ENCODE measurements around the gene OR56B1. TPM values are rescaled to one million over a fixed set of nuclear protein-coding genes. Genes with fewer than 3 reads are reported as not detected.
"Not testable (repeated sequence)": the region's sequence is repeated elsewhere in the genome, so short reads cannot be mapped to it uniquely, and the experiment has no call there.

The OR56B1 gene
- total RNA-seq (ENCODE audit: insufficient read depth, low replicate concordance) = not detected

DNA sequence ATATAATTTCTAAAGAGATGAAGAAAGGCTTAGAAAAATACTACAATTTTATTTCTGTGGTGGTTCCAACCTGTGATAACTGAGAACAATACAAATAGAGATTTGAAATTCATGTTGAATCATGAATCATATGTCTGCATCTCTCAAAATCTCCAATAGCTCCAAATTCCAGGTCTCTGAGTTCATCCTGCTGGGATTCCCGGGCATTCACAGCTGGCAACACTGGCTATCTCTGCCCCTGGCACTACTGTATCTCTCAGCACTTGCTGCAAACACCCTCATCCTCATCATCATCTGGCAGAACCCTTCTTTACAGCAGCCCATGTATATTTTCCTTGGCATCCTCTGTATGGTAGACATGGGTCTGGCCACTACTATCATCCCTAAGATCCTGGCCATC lies at the start of gene OR56B1:
TSS of gene OR56B1 (plus strand) at position 53 of the 400 bp plus-strand sequence. CDS start at position 122, 69 bp downstream.
- no peak for DNase-seq (ENCODE audit: low spot score)

DNA sequence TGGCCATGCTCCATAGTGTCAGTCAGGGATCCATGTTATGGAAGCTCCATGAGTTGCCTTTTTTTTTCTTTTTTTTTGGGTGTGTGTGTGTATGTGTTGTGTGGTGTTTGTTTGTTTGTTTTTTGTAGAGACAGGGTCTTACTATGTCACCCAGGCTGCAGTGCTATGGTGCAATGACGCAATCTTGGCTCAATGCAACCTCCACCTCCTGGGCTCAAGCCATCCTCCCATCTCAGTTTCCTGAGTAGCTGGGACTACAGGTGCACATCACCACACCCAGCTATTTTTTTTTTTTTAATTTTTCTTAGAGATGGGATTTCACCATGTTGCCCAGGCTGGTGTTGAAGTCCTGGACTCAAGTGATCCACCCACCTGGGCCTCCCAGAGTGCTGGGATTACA lies 47.8 kb upstream of the OR56B1 start:
- DNase-seq (ENCODE audit: low spot score) = no peak

DNA sequence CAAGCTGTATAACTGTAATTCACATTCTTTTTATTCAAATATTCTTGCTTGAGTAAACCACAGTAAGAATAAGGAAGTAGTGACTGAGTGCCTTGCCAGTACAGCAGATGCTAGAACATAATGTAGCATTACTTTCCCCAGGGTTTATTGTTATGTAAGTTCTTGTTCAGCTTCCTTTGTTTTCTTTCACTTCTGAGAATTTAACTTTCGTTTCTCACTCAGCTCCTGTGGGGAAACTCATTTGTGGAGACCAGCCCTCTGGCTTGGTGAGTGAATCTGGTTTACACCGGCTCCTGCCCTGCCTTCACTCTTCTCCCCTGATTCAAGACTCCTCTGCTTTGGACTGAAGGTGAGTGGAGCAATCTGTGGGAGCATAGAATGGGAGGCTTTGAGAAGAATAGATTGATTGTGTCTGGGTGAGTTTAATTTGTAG lies 46.7 kb upstream of the OR56B1 start, which contains the start of gene TRIM22:
TSS of gene TRIM22 (plus strand) at position 240 of the 433 bp plus-strand sequence. CDS start 6,443 bp downstream, outside the sequence.
- peak; percentile 77 for DNase-seq (ENCODE audit: low spot score)

DNA sequence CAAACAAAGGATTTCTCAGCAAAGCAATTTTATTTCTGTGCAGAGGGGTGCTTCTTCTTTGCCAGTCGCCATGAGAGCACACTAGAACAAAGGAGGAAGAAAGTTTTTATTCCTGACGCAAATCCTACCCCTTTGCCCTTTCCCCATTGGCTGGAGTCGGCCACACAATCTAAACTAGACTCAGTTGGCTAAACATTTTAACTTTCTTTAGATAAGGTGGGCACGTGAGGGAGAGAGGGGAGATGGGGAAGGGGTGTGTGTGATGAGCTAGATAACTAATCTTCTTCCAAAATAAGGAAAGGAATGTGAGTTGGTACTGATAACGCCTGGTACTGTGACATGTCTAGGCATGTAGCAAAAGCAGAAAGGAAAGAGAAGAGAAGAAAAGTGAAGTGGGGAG lies 46.0 kb upstream of the OR56B1 start:
- peak; percentile 52 for DNase-seq (ENCODE audit: low spot score)

GRCh38 chr11:5690736-5691135 lies 45.5 kb upstream of the OR56B1 start:
- peak; percentile 71 for DNase-seq (ENCODE audit: low spot score)

- not testable (repeated sequence) for DNase-seq (ENCODE audit: low spot score)
Observed at GRCh38 chr11:5691238-5691963, 44.8 kb upstream of the OR56B1 start.

- DNase-seq (ENCODE audit: low spot score) = no peak
Observed at GRCh38 chr11:5691964-5692361, 44.3 kb upstream of the OR56B1 start.

- no peak for DNase-seq (ENCODE audit: low spot score)
Observed at GRCh38 chr11:5694642-5695041, 41.6 kb upstream of the OR56B1 start.

DNA sequence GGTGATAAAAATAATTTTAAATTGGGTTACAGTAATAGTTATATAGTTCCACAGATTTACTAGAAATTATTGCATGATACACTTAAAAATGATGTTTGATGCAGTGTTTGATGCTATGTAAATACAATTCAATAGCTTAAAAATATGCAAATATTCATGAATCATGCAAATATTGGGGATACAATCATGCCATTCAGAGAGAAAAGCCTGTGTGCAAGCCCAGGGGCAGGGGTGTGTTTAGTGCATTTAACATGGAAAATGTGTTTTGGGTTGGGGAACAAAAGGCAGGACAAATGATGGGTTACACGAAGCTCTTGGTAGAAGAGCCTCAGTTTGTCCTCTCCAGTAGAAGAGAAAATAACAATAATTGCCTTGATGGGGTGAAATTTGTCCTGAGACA lies 40.7 kb upstream of the OR56B1 start:
- DNase-seq (ENCODE audit: low spot score) = no peak

GRCh38 chr11:5696210-5696609 lies 40.0 kb upstream of the OR56B1 start:
- no peak for DNase-seq (ENCODE audit: low spot score)

- DNase-seq (ENCODE audit: low spot score) = no peak
Observed at GRCh38 chr11:5698281-5698680, 38.0 kb upstream of the OR56B1 start.

DNA sequence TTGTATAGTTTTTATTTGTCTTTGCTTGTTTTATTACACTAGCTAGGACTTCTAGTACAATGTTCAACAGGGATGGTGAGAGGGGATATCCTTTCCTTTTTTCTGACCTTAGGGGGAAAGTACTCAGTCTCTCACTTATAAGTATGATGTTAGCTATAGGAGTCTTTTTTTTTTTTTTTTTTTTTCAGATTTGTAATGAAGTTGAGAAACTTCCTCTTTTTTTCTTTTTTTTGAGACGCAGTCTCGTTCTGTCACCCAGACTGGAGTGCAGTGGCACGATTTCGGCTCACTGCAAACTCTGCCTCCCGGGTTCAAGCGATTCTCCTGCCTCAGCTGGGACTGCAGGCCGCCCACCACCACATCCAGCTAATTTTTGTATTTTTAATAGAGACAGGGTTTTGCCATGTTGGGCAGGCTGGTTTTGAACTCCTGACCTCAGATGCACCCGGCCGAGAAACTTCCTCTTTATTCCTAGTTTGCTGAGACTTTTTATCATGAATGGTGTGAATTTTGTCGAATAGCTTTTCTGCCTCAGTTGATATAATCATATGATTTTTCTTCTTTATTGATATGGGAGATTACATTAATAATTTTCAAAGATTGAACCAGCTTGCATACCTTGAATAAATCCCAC lies 35.7 kb upstream of the OR56B1 start:
- DNase-seq (ENCODE audit: low spot score) = no peak

- DNase-seq (ENCODE audit: low spot score) = no peak
Observed at GRCh38 chr11:5701055-5701577, 35.1 kb upstream of the OR56B1 start.

DNA sequence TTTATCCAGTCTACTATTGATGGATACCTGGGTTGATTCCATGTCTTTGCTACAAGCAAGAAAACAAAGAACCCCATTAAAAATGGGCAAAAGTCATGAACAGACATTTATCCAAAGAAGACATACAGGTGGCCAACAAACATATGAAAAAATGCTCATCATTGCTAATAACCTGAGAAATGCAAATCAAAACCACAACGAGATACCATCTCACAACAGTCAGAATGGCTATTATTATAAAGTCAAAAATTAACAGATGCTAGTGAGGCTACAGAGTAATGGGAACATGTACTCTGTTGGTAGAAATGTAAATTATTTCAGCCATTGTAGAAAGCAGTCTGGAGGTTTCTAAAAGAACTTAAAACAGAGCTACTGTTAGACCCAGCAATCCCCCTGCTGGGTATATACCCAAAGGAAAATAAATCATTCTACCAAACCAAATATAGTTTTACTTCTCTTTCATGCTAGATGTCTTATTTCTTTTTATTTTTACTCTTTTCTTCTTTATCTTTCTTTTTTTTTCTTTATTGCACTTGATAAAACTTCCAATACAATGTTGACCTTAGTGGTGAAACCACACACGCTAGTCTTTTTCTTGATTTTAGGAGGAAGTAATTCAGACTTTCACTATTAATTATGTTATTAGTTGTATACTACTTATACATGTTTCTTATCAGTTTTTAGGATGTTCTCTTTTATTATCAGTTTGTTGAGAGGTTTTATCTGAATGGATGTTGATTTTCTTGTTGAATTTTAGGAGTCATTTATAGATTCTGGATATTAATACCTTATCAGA lies 32.3 kb upstream of the OR56B1 start:
- DNase-seq (ENCODE audit: low spot score) = no peak

- no peak for DNase-seq (ENCODE audit: low spot score)
Observed at GRCh38 chr11:5705688-5706087, 30.6 kb upstream of the OR56B1 start.

DNA sequence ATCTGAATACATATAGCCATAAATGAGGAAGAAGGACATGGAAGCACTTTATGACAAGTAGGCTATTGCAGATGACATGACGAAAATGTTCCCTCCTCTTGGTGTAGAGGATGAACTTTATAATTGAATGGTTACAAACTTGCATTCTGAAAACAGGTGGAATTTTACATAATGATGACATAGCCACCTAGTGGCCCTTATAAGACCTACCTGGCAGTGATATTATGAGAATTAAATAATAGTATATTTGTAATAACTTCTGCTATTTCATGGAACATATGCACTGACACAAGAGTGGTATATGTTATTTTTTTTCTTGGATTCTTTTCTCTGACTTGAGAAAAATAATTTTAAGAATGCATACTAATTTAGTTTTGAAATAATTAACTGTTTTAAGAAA lies 23.7 kb upstream of the OR56B1 start:
- DNase-seq (ENCODE audit: low spot score) = no peak

DNA sequence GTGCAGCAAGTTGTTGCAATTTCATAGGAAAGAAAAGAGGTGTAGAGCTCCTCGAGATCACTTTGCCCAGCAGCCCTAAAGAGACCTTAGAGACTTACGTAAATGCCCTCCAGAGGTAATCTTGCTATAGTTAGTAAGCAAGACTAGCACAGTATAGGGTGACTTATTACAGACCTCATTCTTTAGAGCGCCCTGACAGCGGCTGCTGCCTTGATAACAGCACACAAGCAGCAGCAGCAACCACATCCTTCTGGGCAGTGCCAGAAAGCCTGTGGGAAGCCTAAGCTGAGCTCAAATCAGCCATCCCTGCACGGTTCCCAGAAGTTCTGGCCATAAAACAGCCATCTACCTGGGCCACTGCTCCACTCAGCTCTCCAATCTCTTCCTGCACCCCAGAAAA lies 22.6 kb upstream of the OR56B1 start:
- DNase-seq (ENCODE audit: low spot score) = no peak

DNA sequence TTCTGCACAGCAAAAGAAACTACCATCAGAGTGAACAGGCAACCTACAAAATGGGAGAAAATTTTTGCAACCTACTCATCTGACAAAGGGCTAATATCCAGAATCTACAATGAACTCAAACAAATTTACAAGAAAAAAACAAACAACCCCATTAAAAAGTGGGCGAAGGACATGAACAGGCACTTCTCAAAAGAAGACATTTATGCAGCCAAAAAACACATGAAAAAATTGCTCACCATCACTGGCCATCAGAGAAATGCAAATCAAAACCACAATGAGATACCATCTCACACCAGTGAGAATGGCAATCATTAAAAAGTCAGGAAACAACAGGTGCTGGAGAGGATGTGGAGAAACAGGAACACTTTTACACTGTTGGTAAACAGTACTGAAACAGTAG lies 19.7 kb upstream of the OR56B1 start:
- DNase-seq (ENCODE audit: low spot score) = not testable (repeated sequence)

DNA sequence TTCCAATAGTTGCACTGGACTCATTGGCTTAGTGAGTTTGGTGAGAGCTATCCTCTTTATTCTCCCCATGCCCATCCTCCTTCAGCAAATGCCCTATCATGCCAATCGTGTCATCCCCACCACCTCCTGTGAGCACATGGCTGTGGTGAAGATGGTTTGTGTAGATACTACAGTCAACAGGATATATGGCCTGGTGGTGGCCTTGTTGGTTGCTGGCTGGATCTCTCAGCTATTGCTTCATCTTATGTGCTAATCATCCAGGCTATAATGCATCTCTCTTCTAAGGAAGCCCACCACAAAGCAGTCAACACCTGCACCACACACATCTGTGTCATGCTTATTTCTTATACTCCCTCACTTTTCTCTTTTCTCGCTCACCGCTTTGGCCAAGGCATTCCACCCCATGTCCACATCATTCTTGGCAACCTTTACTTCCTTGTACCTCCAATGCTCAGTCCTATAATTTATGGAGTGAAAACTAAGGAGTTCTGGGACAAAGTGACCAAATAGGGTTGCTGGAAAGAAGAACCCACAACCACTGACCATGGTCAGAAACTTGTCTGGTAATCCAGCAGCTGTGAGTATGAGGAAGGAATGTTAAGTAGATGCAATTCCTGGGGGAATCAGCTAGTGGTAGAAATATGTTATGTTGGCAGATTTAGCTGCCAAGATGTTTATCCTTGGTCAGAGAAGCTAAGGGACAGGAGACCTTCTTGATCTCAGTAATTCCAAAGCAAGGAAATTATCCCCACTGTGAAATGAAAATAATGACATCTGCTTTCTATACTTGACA lies 16.3 kb upstream of the OR56B1 start:
- DNase-seq (ENCODE audit: low spot score) = no peak

DNA sequence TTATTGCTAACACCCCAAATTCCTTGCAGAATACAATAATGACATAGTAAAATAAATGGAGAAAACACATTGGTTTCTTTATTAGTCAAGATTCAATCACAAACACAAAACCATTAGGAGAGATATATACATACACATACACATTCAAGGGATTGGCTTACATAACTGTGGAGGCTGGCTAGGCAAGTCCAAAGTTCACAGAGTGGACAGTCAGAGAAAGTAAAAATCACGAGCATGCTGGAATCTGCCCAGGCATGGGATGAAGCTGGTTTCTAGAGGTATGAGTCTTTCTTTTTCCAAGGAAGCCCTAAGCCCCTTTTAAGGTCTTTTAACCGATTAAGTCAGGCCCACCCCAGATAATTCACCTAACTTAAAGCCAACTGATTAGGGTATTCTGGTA lies 13.6 kb upstream of the OR56B1 start:
- no peak for DNase-seq (ENCODE audit: low spot score)

DNA sequence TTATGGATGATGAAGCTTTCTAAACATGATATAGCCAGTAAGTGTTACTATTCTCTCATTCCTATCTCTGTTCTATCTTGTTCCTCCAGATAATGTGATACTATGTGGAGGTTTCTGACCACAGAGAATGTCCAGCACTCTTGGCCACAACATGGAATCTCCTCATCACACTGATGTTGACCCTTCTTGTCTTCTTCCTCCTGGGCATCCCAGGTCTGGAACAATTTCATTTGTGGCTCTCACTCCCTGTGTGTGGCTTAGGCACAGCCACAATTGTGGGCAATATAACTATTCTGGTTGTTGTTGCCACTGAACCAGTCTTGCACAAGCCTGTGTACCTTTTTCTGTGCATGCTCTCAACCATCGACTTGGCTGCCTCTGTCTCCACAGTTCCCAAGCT lies 9.9 kb upstream of the OR56B1 start:
- no peak for DNase-seq (ENCODE audit: low spot score)

Measured in umbilical cord (tissue), 2 donors.